OCI-LY3 (cell line): ENCODE measurements around the gene KIAA0513.

Source experiments
- CTCF ChIP-seq: fragments of 200-600, 300-600 bp; sonication (generic); IDR thresholded peaks from 2 replicates; pipeline ENCODE4 v1.5.1; 2014; ENCODE audit warnings: antibody characterized with exemption, low read length, low read depth
- EZH2phosphoT487 ChIP-seq: fragments of 200-600 bp; shearing (Covaris generic); IDR thresholded peaks from 2 replicates; pipeline ENCODE4 v1.6.1; 2018; ENCODE audit warnings: antibody characterized with exemption, mixed run types, low read depth

GRCh38 chr16:85017151-85017550 lies 10.4 kb upstream of the KIAA0513 start:
- TF ChIP-seq CTCF (no peak), EZH2phosphoT487 (no peak)
